ENCODE measurements around the gene ZDHHC1.
"Not testable (repeated sequence)": the region's sequence is repeated elsewhere in the genome, so short reads cannot be mapped to it uniquely, and the experiment has no call there.

Gene ZDHHC1

GRCh38 chr16:67372664-67373063 lies 43.6 kb downstream of the ZDHHC1 start:
- Histone ChIP-seq H3K9me3 (ENCODE audit: control insufficient read depth, low read length) (no peaks in the 10 kb centered on the region), H3K27me3 (ENCODE audit: control insufficient read depth, insufficient read depth, low read length) (no peaks in the 10 kb centered on the region), H3K36me3 (ENCODE audit: control insufficient read depth, insufficient read depth, low read length) (no peaks in the 10 kb centered on the region), H2AFZ (no peak overlapping the region), H3K27ac (no peak overlapping the region), H3K4me2 (ENCODE audit: low read length) (no peak overlapping the region), H3K4me1 (no peaks in the 10 kb centered on the region), H3K9ac (no peak overlapping the region), H3K79me2 (no peaks in the 10 kb centered on the region), H3K4me3 (ENCODE audit: low read depth, low read length) (no peak overlapping the region)
- TF ChIP-seq, protein P1, sequence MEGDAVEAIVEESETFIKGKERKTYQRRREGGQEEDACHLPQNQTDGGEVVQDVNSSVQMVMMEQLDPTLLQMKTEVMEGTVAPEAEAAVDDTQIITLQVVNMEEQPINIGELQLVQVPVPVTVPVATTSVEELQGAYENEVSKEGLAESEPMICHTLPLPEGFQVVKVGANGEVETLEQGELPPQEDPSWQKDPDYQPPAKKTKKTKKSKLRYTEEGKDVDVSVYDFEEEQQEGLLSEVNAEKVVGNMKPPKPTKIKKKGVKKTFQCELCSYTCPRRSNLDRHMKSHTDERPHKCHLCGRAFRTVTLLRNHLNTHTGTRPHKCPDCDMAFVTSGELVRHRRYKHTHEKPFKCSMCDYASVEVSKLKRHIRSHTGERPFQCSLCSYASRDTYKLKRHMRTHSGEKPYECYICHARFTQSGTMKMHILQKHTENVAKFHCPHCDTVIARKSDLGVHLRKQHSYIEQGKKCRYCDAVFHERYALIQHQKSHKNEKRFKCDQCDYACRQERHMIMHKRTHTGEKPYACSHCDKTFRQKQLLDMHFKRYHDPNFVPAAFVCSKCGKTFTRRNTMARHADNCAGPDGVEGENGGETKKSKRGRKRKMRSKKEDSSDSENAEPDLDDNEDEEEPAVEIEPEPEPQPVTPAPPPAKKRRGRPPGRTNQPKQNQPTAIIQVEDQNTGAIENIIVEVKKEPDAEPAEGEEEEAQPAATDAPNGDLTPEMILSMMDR (IDR thresholded peaks at IDR 0.05) = peak; percentile 63

DNA sequence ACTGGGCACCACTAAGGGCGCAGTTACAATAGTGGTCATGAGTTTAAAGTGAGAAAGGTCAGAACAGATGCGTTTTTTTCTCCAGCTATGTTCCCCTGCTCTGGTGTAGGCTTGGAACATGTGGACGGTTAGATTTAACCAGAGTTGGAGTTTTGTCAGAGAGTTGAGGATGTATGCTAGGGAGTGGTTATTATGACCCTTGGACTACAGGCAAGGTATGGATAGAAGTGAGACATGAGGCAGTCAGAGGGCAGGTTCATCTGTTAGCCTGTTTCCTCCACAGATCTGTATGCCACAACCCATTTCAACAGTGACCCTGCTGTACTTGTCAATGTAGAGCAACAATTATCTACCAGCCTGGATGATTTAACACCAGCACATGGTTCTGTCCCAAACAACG lies 45.6 kb downstream of the ZDHHC1 start:
- TF ChIP-seq, protein P1 (IDR thresholded peaks at IDR 0.05) = no peak
- Histone ChIP-seq H3K4me2 (ENCODE audit: low read length) (no peak overlapping the region), H3K4me3 (ENCODE audit: low read depth, low read length) (no peak overlapping the region), H3K9ac (no peak overlapping the region), H3K36me3 (ENCODE audit: control insufficient read depth, insufficient read depth, low read length) (no peaks in the 10 kb centered on the region), H3K9me3 (ENCODE audit: control insufficient read depth, low read length) (no peaks in the 10 kb centered on the region), H3K79me2 (no peaks in the 10 kb centered on the region), H3K27me3 (ENCODE audit: control insufficient read depth, insufficient read depth, low read length) (no peaks in the 10 kb centered on the region), H3K27ac (no peak overlapping the region), H2AFZ (no peak overlapping the region), H3K4me1 (no peaks in the 10 kb centered on the region)

GRCh38 chr16:67364600-67365235 lies 51.6 kb downstream of the ZDHHC1 start:
- Histone ChIP-seq H3K9ac (no peak overlapping the region), H3K36me3 (ENCODE audit: control insufficient read depth, insufficient read depth, low read length) (no peaks in the 10 kb centered on the region), H3K9me3 (ENCODE audit: control insufficient read depth, low read length) (no peaks in the 10 kb centered on the region), H3K79me2 (no peaks in the 10 kb centered on the region), H3K4me2 (ENCODE audit: low read length) (no peak overlapping the region), H3K4me1 (peaks cover 8% of the 10 kb centered on the region), H3K27me3 (ENCODE audit: control insufficient read depth, insufficient read depth, low read length) (no peaks in the 10 kb centered on the region), H3K27ac (no peak overlapping the region), H2AFZ (no peak overlapping the region), H3K4me3 (ENCODE audit: low read depth, low read length) (no peak overlapping the region)
- TF ChIP-seq, protein P1 (IDR thresholded peaks at IDR 0.05) = no peak

DNA sequence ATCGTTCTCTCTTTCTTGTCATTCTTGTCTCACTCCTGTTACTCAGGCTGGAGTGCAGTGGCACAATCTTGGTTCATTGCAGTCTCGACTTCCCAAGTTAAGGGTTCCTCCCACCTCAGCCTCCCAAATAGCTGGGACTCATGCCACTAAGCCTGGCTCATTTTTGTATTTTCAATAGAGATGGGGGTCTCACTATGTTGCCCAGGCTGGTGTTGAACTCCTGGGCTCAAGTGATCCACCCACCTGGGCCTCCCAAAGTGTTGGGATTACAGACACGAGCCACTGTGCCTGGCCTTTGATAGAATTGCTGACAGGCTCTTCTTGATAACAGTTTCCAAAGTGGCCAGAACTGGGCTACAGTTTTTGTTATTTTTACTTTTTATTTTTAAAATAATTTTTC lies 55.2 kb downstream of the ZDHHC1 start:
- Histone ChIP-seq H2AFZ (no peak overlapping the region), H3K27ac (no peak overlapping the region), H3K4me3 (ENCODE audit: low read depth, low read length) (no peak overlapping the region), H3K4me2 (ENCODE audit: low read length) (no peak overlapping the region), H3K27me3 (ENCODE audit: control insufficient read depth, insufficient read depth, low read length) (no peaks in the 10 kb centered on the region), H3K4me1 (peaks cover 8% of the 10 kb centered on the region), H3K9ac (no peak overlapping the region), H3K79me2 (no peaks in the 10 kb centered on the region), H3K9me3 (ENCODE audit: control insufficient read depth, low read length) (no peaks in the 10 kb centered on the region), H3K36me3 (ENCODE audit: control insufficient read depth, insufficient read depth, low read length) (no peaks in the 10 kb centered on the region)
- TF ChIP-seq, protein P1 (IDR thresholded peaks at IDR 0.05) = no peak

- not testable (repeated sequence) for H3K27me3 ChIP-seq (ENCODE audit: control insufficient read depth, insufficient read depth, low read length); H3K27ac ChIP-seq; H3K4me2 ChIP-seq (ENCODE audit: low read length); H3K36me3 ChIP-seq (ENCODE audit: control insufficient read depth, insufficient read depth, low read length); H3K79me2 ChIP-seq; H2AFZ ChIP-seq; H3K9me3 ChIP-seq (ENCODE audit: control insufficient read depth, low read length); H3K4me3 ChIP-seq (ENCODE audit: low read depth, low read length); H3K9ac ChIP-seq; H3K4me1 ChIP-seq
Measured at GRCh38 chr16:67359540-67360269, 56.6 kb downstream of the ZDHHC1 start.

All from parathyroid adenoma (tissue), 2 donors.